OCI-M2 (cell line): ENCODE data around the gene N4BP3.
"Not testable (repeated sequence)": the region's sequence is repeated elsewhere in the genome, so short reads cannot be mapped to it uniquely, and the experiment has no call there.

Experiments
- DNase-seq: peaks from one replicate; lab custom pipeline; 2025; ENCODE audit not compliant: unreplicated experiment; lab: John Stamatoyannopoulos, UW

N4BP3 gene

DNA sequence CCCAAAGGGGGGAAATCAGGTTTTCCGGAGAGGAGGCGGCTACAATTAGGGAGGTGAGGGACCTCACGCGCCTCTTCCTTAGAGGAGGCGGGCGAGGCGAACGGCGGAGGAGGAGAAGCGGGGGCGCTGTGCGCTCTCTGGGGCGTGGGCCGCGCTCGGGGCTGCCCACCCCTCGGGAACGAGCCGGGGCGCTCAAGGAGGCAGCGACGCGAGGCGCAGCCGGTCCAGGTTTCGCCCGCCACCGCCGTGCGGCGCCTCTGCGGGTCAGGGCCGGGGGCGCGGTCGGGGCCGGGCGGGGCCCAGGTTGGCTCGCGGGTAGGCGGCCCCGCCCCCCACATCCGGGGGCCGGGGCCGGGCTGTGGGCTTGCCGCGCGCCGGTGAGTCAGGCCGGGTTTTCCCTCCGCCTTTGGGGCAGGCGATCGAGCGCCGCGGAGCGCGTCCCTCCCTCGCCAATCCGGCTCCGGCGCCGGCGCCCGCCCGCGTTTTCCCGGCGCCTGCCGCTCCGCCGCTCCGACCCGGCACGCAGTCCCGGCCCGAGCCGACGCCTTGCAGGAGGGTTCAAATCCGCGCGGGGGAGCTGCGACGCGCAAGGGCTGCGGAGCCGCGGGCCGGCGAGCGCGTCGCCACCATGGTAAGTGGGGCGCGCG, at the start of gene N4BP3:
Gene N4BP3, plus strand, starts transcription at position 392 of the 647 bp plus-strand sequence. CDS start 6,052 bp downstream, outside the sequence.
- no peak for DNase-seq

DNA sequence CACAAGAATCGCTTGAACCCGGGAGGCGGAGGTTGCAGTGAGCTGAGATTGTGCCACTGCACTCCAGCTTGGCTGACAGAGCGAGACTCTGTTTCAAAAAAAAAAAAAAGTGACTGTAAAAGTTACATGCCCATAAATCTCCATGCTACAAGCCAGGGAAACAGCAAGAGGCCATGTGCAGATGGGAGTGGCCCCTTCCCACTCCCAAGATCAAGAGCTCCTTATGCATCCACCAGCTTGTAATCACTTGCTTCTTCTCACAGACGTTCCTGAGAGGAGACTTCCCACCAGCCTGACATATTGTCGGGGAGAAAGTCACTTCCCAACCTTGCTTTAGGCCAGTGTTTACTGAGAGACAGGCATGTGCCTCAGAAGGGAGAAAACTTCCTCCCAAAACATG, 45.6 kb upstream of the N4BP3 start:
- no peak for DNase-seq

DNA sequence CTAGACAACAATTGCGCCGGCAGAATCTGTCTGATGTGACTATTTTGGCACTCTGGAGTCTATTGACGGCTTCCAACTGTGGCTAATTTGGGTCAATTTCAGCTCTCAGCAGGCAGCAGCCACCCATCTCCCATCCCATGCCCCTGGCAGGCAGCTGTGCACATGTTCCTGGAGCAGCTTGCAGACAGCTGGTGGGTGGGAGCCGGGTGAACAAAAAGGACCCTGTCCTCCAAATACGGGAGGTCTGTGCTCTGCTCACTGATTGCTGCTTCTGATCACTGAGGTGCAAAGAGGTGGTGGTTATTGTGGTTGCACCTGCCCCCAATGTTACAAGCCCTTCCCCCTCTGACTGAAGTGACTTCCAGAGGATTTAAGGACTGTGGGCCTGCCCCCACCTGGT, 45.0 kb upstream of the N4BP3 start:
- DNase-seq = no peak

- no peak for DNase-seq
Measured at GRCh38 chr5:178069909-178070308, 43.4 kb upstream of the N4BP3 start.

GRCh38 chr5:178071108-178071507, 42.2 kb upstream of the N4BP3 start:
- DNase-seq = no peak

DNA sequence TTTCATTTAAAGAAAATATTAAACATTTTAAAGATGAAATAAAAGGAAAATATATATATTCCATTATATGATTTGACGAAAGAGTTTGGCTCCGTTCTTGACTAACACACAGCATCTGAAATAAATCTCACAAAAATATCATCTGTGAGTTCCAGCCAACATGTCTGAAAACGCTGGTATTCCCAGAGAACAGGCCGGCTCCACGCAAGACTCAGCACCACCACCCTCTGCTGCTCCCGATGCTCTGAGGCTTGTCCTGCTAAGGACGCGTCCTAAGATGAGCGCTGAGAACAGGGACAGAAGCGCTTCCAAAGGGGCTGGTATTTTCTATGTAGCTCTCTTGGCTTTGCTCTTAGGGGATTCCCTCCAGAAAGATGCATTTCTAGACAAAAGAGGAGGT, 40.6 kb upstream of the N4BP3 start:
- no peak for DNase-seq

- DNase-seq = peak; percentile 9
Measured at GRCh38 chr5:178074266-178074952, 38.9 kb upstream of the N4BP3 start.

DNA sequence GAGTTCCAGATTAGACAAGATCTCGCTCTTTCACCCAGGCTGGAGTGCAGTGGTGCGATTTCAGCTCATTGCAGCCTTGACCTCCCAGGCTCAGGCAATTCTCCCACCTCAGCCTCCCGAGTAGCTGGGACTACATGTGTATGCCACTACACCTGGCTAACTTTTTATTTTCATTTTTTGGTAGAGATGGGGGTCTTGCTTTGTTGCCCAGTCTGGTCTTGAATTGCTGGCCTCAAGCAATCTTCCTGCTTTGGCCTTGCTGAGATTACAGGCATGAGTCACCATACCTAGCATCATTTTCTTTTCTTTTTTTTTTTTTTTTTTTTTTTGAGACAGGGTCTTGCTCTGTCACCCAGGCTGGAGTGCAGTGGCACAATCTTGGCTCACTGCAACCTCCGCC, 36.4 kb upstream of the N4BP3 start:
- not testable (repeated sequence) for DNase-seq

DNA sequence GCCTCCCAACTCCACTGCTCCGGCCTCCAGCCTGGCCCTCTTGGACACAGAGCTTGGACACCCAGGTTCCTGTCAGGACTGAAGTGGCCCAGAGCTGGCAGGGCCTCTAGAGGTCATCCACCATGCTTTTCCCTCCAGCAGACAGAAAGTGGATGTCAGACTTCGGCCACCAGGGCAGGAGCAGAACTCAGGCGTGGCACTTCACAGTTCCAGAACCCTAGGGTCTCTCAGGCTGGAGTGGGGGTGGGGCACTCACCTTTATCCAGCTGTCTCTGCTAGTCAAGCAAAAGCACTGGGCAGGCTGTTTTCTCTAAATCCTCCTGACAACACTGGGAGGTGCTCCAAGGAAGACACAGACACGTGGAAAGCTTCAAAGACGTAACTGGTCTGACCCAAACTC, 35.6 kb upstream of the N4BP3 start:
- no peak for DNase-seq

- no peak for DNase-seq
Measured at GRCh38 chr5:178078197-178079010, 34.9 kb upstream of the N4BP3 start.

- no peak for DNase-seq
Measured at GRCh38 chr5:178080056-178080455, 33.3 kb upstream of the N4BP3 start.

GRCh38 chr5:178080618-178081410, 32.5 kb upstream of the N4BP3 start:
- DNase-seq = no peak

DNA sequence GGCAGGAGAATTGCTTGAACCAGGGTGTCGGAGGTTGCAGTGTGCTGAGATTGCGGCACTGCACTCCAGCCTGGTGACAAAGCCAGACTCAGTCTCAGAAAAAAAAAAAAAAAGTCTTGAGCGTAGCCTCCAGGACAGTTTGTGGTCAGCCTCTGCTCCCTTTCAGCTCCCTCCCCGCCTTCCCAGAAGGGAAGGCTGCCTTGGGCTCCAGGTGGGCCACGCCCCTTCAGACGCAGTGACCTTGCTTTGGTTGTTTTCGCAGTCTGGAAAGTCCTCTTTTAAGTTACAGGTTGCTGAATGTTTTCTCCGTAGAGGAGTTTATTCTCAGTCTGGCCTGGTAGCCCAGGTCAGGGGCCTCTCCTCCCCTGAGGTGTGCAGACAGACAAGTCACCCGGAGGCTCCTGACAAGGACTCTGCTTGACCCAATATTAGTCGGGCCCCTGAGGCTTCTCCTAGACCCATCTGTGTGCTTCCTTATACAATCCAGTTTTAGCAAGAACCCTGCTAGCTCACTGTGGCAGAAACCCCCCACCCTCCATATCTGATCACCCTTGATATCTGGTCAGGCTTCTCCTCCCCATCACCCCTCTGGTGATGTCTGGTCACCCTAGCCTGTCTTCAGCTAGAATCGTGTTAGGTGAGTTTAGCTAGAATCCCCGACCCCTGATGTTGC, 31.6 kb upstream of the N4BP3 start:
- DNase-seq = no peak

- no peak for DNase-seq
Measured at GRCh38 chr5:178083922-178084321, 29.4 kb upstream of the N4BP3 start.

- DNase-seq = no peak
Measured at GRCh38 chr5:178085316-178085715, 28.0 kb upstream of the N4BP3 start.

DNA sequence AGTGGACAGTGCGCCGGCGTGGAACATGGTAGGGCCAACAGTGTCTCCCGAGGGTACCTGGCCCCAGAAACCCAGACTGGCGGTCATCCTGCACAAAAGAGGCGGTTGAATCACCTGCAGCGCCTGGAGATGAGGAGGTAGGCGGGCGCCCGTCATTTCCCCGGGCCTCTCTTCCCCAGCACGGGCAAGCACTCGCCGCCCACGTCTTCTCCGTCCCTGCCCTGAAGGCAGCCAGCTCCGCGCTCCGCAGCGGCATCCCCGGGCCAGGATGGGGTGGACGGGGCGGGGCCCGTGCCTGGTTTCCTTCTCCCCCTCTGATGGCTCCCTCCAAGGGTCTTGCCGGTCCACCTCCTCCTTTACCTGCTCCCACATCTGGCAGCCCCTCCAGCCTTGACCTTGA, 27.1 kb upstream of the N4BP3 start:
- DNase-seq = no peak

- DNase-seq = not testable (repeated sequence)
Measured at GRCh38 chr5:178087199-178087598, 26.1 kb upstream of the N4BP3 start.

DNA sequence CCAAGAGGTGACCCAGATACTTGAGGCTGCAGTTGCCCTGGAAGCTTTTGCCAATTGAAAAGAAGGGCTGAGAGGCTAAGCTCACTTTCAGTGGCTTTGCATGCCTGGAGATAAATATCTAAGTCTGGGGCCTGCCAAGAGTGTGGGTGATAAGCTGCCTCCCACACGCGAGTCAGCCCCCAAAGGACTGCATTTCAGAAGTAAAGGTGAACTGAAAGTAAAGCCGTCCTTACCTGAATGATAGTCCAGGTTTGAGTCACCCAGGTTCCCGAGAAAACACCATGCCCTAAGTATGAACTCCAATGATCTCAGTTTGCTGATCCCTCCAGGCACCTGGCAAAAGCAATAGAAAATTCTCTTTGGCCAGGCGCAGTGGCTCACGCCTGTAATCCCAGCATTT, 22.5 kb upstream of the N4BP3 start:
- no peak for DNase-seq

DNA sequence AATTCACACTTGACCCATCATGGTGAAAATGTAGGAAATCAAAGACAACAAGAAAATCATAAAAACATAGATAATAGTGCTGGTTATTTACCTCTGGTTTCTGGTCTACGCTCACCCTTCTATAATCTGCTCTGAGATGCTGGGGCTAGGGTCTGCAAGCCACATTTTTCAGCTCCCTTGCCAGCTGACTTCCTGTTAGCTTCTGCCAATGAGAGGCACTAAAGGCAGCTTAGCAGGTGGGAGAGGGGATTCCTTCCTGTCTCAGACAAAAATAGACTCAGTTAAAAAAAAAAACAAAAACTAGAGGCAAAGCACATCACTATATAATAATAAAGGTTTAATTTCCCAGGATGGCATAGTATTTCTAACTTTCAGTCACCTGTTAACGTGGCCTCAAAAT, 20.2 kb upstream of the N4BP3 start:
- DNase-seq = no peak

DNA sequence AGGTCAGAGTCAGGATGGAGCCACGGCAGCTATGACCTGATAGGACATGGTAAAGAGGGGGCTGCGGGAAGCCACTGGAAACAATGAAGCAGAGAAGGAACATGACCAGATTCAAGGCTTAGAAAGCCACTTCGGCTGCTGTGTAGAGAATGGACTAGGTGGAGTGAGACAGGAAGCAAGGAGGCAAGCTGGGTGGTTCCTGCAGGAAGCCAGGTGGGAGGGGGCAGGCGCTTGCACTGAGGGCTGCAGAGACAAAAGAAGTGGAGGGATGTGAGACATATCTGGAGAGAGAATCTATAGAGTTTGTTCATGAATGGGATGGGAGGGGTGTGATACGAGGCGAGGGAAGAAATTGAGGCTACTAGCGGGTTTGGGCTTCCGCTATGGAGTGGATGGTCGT, 19.0 kb upstream of the N4BP3 start:
- no peak for DNase-seq

DNA sequence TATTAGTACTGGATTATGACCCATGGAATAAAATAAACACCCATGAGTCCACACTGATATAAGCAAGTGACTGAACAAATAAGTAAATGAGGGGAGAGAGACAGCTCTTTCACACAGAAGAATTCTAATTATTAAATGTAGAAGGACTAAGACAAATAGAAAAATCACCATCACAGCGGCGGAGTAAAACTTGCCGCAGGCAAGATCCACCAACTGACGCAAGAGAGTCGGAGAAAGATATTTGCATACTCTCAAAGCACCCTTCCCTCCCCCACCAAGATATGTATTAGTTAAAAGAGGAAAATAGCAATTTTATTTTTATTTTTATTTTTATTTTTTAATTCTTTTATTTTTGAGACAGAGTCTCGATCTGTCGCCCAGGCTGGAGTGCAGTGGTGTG, 14.6 kb upstream of the N4BP3 start:
- DNase-seq = no peak
